ENCODE measurements around the gene ESRRA. TPM values are rescaled to one million over a fixed set of nuclear protein-coding genes. Genes with fewer than 3 reads are reported as not detected.

ESRRA gene
- polyA plus RNA-seq, 2 of the 4 experiments (the other 2 are of a cell fraction): 15.2 to 35.5 TPM

DNA sequence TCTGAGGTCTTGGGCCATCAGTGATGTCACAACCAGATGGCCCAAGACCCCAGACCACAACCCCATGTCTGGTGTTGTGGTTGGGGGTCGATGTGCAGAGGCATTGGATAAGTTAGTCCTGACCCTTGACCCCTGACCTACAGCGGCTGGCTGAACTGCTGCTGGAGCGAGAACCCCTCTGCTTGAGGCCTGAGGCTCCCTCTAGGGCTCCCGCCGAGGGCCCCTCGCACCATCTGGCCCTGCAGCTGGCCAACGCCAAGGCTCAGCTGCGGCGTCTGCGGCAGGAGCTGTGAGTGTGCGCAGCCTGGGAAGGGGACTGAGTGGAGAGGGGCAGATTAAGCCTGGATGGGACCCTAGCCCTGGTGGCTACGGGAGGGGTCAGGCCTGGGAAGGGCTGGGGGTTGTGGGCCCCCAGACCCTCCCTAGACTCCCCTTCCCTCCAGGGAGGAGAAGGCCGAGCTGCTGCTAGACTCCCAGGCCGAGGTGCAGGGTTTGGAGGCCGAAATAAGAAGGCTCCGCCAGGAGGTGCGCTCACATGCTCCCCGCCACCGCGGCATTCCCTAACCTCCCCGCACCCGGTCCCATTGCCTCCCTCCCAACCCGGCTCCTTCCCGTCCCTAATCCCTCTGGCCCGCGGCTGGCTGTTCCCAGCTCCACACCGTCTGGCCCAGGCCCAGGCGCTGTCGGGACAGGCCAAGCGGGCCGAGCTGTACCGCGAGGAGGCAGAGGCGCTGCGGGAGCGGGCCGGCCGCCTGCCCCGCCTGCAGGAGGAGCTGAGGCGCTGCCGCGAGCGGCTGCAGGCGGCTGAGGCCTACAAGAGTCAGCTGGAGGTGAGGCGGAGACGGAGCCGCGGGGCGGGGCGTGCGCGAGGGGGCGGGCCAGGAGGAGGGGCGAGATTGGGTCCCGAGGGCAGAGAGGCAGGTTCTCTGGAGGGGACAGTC is 36.8 kb downstream of the ESRRA start:
- peak; percentile 87 to 93 for ATAC-seq
- H3K9me3 ChIP-seq: no peaks in the 10 kb centered on the region
- ChIA-PET CTCF (interaction anchor here (0.7 to 33.9 kb wide), 11 partner anchors 12 to 303 kb away, joined by 3 to 996 read pairs (median 5); partner anchors contain the start of genes CATSPERZ, ESRRA, PRDX5 and TRMT112), POLR2A (interaction anchor here (0.6 to 1.5 kb wide), 9 partner anchors 10 to 101 kb away, joined by 3 to 24 read pairs (median 4); partner anchors contain the start of genes ESRRA, PRDX5 and TRMT112)
- WGBS (ENCODE audit: missing lambda C conversion rate): 46% methylated on average over 28 of the region's 55 CpGs
- peaks cover 18% of the 10 kb centered on the region for H3K4me1 ChIP-seq
- peak; percentile 85 for TF ChIP-seq POLR2A (IDR thresholded peaks at IDR 0.05; ENCODE audit: low read length)
- TF ChIP-seq JUN (IDR thresholded peaks at IDR 0.05): peak in 1 of 2 experiments; percentile 54; a peak in 1 of 5 replicates
- TF ChIP-seq, protein P1, sequence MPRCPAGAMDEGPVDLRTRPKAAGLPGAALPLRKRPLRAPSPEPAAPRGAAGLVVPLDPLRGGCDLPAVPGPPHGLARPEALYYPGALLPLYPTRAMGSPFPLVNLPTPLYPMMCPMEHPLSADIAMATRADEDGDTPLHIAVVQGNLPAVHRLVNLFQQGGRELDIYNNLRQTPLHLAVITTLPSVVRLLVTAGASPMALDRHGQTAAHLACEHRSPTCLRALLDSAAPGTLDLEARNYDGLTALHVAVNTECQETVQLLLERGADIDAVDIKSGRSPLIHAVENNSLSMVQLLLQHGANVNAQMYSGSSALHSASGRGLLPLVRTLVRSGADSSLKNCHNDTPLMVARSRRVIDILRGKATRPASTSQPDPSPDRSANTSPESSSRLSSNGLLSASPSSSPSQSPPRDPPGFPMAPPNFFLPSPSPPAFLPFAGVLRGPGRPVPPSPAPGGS (IDR thresholded peaks at IDR 0.05): 0 out of 3 replicates have a peak, but pooled peaks have one; percentile 40
- TF ChIP-seq, protein P2, sequence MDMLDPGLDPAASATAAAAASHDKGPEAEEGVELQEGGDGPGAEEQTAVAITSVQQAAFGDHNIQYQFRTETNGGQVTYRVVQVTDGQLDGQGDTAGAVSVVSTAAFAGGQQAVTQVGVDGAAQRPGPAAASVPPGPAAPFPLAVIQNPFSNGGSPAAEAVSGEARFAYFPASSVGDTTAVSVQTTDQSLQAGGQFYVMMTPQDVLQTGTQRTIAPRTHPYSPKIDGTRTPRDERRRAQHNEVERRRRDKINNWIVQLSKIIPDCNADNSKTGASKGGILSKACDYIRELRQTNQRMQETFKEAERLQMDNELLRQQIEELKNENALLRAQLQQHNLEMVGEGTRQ (IDR thresholded peaks at IDR 0.05): no peak
- TF ChIP-seq PBX3 (IDR thresholded peaks at IDR 0.05): peak; percentile 57; the same call in 1 of the 2 replicates
- TF ChIP-seq, protein P3, sequence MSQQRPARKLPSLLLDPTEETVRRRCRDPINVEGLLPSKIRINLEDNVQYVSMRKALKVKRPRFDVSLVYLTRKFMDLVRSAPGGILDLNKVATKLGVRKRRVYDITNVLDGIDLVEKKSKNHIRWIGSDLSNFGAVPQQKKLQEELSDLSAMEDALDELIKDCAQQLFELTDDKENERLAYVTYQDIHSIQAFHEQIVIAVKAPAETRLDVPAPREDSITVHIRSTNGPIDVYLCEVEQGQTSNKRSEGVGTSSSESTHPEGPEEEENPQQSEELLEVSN (IDR thresholded peaks at IDR 0.05; ENCODE audit: borderline replicate concordance, low read depth): 0 out of 2 replicates have a peak, but pooled peaks have one; percentile 60
- peak; percentile 27 to 44; a peak in 3 of 5 replicates for TF ChIP-seq RAD21 (conservative IDR thresholded peaks at IDR 0.05 in 1 of 2, IDR thresholded peaks at IDR 0.05 in 1 of 2)
- no peak for TF ChIP-seq GATA3 (IDR thresholded peaks at IDR 0.05; ENCODE audit: borderline replicate concordance)
- TF ChIP-seq FOSB (CRISPR knock-in tag; IDR thresholded peaks at IDR 0.05): no peak
- peak; percentile 63 for TF ChIP-seq MAX (IDR thresholded peaks at IDR 0.05)
- TF ChIP-seq SMC3 (IDR thresholded peaks at IDR 0.05): peak; percentile 55
- no peak for TF ChIP-seq RNF2 (IDR thresholded peaks at IDR 0.05; ENCODE audit: borderline replicate concordance, low read depth)
- TF ChIP-seq, protein P4, sequence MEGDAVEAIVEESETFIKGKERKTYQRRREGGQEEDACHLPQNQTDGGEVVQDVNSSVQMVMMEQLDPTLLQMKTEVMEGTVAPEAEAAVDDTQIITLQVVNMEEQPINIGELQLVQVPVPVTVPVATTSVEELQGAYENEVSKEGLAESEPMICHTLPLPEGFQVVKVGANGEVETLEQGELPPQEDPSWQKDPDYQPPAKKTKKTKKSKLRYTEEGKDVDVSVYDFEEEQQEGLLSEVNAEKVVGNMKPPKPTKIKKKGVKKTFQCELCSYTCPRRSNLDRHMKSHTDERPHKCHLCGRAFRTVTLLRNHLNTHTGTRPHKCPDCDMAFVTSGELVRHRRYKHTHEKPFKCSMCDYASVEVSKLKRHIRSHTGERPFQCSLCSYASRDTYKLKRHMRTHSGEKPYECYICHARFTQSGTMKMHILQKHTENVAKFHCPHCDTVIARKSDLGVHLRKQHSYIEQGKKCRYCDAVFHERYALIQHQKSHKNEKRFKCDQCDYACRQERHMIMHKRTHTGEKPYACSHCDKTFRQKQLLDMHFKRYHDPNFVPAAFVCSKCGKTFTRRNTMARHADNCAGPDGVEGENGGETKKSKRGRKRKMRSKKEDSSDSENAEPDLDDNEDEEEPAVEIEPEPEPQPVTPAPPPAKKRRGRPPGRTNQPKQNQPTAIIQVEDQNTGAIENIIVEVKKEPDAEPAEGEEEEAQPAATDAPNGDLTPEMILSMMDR (IDR thresholded peaks at IDR 0.05): peak; percentile 43
- TF ChIP-seq PHF8 (IDR thresholded peaks at IDR 0.05; ENCODE audit: borderline replicate concordance, low read depth): peak; percentile 73
- TF ChIP-seq, protein P5, sequence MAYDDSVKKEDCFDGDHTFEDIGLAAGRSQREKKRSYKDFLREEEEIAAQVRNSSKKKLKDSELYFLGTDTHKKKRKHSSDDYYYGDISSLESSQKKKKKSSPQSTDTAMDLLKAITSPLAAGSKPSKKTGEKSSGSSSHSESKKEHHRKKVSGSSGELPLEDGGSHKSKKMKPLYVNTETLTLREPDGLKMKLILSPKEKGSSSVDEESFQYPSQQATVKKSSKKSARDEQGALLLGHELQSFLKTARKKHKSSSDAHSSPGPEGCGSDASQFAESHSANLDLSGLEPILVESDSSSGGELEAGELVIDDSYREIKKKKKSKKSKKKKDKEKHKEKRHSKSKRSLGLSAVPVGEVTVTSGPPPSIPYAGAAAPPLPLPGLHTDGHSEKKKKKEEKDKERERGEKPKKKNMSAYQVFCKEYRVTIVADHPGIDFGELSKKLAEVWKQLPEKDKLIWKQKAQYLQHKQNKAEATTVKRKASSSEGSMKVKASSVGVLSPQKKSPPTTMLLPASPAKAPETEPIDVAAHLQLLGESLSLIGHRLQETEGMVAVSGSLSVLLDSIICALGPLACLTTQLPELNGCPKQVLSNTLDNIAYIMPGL (CRISPR knock-in tag; IDR thresholded peaks at IDR 0.05; ENCODE audit: borderline replicate concordance): 0 out of 2 replicates have a peak, but pooled peaks have one; percentile 28
- TF ChIP-seq, protein P6, sequence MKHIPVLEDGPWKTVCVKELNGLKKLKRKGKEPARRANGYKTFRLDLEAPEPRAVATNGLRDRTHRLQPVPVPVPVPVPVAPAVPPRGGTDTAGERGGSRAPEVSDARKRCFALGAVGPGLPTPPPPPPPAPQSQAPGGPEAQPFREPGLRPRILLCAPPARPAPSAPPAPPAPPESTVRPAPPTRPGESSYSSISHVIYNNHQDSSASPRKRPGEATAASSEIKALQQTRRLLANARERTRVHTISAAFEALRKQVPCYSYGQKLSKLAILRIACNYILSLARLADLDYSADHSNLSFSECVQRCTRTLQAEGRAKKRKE (CRISPR knock-in tag; IDR thresholded peaks at IDR 0.05; ENCODE audit: low read depth): peak; percentile 69; the same call in 1 of the 2 replicates
- peak overlapping the region; percentile 38 for H3K4me3 ChIP-seq
- H3K4me2 ChIP-seq: peak overlapping the region; percentile 88
- peak overlapping the region; percentile 88 to 93 for H3K27ac ChIP-seq
- peak; percentile 91 to 93 for DNase-seq (ENCODE audit: low read depth in 1 of 2, low spot score in 1 of 2)
- FAIRE-seq: no peak

Data from A549 (cell line).